ENCODE results near the gene NDUFAF4.
"Not testable (repeated sequence)": the region's sequence is repeated elsewhere in the genome, so short reads cannot be mapped to it uniquely, and the experiment has no call there.

NDUFAF4 gene

GRCh38 chr6:96899451-96899998 lies 1.8 kb upstream of the NDUFAF4 start:
- no peak for DNase-seq (ENCODE audit: low read depth in 1 of 2, low spot score in 1 of 2)

DNA sequence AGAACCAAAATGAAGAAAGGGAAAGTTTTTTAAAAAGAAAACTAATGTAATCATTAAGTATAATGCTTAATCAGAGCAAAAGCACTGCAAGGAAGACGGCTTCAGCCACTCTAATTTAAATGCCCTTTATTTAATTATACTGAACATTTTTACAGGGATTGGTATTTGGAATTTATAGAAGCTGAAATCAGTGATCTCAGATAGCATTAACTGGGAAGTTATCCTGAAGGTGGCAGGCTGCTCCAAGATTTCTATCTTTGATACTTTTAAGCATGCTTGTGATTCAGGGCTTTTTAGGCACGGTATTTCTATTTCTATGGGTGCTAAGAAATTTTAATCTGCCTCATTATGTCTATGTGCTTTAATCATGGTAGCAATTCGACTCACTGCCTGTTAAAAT lies 1.3 kb upstream of the NDUFAF4 start:
- no peak for DNase-seq (ENCODE audit: low read depth in 1 of 2, low spot score in 1 of 2)

- DNase-seq (ENCODE audit: low read depth in 1 of 2, low spot score in 1 of 2), result no peak
Observed at GRCh38 chr6:96898241-96898851, 655 bp upstream of the NDUFAF4 start.

- no peak for DNase-seq (ENCODE audit: low read depth in 1 of 2, low spot score in 1 of 2)
Observed at GRCh38 chr6:96889146-96889545, 8.5 kb downstream of the NDUFAF4 start.

- DNase-seq (ENCODE audit: low read depth in 1 of 2, low spot score in 1 of 2), result no peak
Observed at GRCh38 chr6:96888745-96889144, 8.9 kb downstream of the NDUFAF4 start.

DNA sequence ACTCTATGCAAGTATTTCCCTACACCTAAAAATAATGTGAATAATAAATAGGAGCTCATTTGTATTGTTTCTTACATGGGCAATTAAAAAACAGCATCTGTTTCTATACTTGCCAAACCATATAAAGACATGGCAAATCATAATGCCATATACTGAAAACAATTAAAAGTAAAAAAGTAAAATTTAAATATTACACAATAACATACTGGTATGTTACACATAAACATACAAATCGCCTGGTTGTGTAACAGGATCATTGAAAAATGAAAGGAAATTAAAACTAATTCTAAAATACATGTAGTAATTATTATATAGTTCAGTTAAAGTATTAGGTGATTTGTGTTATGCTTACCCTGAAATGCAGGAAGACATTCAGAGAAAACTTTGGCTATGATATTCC lies 11.2 kb downstream of the NDUFAF4 start:
- DNase-seq (ENCODE audit: low read depth in 1 of 2, low spot score in 1 of 2), result no peak

GRCh38 chr6:96885187-96885631 lies 12.5 kb downstream of the NDUFAF4 start:
- not testable (repeated sequence) for DNase-seq (ENCODE audit: low read depth in 1 of 2, low spot score in 1 of 2)

GRCh38 chr6:96878143-96878542 lies 19.5 kb downstream of the NDUFAF4 start:
- no peak for DNase-seq (ENCODE audit: low read depth in 1 of 2, low spot score in 1 of 2)

- DNase-seq (ENCODE audit: low read depth in 1 of 2, low spot score in 1 of 2), result no peak
Observed at GRCh38 chr6:96876886-96877545, 20.7 kb downstream of the NDUFAF4 start.

DNA sequence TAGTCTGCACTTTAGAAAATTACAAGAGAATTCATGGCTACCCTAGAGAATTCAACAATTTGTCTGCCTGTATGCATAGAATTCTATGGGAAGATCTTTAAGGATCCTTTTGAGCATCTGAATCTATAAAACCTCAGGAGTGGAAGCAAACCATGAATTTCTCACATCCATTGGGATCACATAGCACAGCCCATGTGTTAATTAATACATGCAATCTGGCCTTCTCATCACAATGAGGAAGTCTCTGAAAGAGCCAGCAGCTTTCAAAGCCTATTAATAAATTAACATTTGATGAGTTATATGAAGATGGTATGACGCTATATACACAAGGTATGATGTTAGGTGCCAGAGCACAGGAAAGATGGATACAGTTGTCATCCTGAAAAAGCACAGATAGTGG lies 24.7 kb downstream of the NDUFAF4 start:
- DNase-seq (ENCODE audit: low read depth in 1 of 2, low spot score in 1 of 2), result no peak

DNA sequence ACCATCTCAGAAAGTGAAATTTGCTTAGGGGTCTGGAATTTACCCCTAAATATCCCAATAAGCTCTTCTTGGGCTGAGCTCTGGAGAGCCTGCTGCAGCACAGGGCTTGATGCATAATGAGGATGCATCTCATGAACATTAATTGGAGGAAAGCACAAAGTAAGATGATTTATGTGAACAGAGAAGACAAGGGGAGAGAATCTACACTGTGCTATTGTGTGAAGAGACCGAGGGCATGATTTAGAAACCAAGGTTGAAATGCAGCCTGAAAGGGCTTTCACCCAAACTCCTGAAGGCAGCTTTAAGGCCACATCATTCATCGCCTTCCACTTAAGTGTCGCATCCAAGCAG lies 32.7 kb downstream of the NDUFAF4 start:
- DNase-seq (ENCODE audit: low read depth in 1 of 2, low spot score in 1 of 2), result no peak

- DNase-seq (ENCODE audit: low read depth in 1 of 2, low spot score in 1 of 2), result no peak
Observed at GRCh38 chr6:96864216-96865054, 33.3 kb downstream of the NDUFAF4 start.

- DNase-seq (ENCODE audit: low read depth in 1 of 2, low spot score in 1 of 2), result no peak
Observed at GRCh38 chr6:96862560-96862959, 35.1 kb downstream of the NDUFAF4 start.

DNA sequence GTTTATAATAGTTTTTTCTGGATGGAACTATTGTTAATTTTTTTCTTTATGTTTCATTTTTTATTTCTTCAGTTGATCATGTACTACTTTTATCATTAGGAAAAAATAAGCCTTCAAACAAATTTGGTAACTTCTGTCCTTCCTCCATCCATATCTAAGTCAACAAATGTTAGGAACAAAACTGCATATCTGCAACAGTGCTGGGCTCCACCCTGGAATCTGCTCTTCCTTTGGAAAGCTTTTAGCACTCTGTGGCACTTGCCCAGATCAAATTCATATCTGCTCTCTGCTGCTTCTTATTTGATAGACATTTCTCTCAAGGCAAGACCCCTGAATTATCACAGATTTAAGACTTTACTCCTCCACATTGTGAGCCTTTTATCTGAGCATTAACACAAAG lies 36.1 kb downstream of the NDUFAF4 start:
- no peak for DNase-seq (ENCODE audit: low read depth in 1 of 2, low spot score in 1 of 2)

GRCh38 chr6:96856856-96857255 lies 40.8 kb downstream of the NDUFAF4 start:
- no peak for DNase-seq (ENCODE audit: low read depth in 1 of 2, low spot score in 1 of 2)

- no peak for DNase-seq (ENCODE audit: low read depth in 1 of 2, low spot score in 1 of 2)
Observed at GRCh38 chr6:96853083-96853482, 44.6 kb downstream of the NDUFAF4 start.

GRCh38 chr6:96852605-96853004 lies 45.1 kb downstream of the NDUFAF4 start:
- no peak for DNase-seq (ENCODE audit: low read depth in 1 of 2, low spot score in 1 of 2)

GRCh38 chr6:96851858-96852257 lies 45.8 kb downstream of the NDUFAF4 start:
- DNase-seq (ENCODE audit: low read depth in 1 of 2, low spot score in 1 of 2), result no peak

- no peak for DNase-seq (ENCODE audit: low read depth in 1 of 2, low spot score in 1 of 2)
Observed at GRCh38 chr6:96849615-96850014, 48.1 kb downstream of the NDUFAF4 start.

- no peak for DNase-seq (ENCODE audit: low read depth in 1 of 2, low spot score in 1 of 2)
Observed at GRCh38 chr6:96844530-96844929, 53.2 kb downstream of the NDUFAF4 start.

- no peak for DNase-seq (ENCODE audit: low read depth in 1 of 2, low spot score in 1 of 2)
Observed at GRCh38 chr6:96841345-96841744, 56.3 kb downstream of the NDUFAF4 start.

Data from stimulated activated CD4-positive, alpha-beta T cell treated with anti-CD3 and anti-CD28 coated beads, Interleukin-15, amount 100 ng/mL, for 1 hour (primary cell).